Transverse colon (tissue), 4 donors: ENCODE results near the gene FOXC2. TPM values are rescaled to one million over a fixed set of nuclear protein-coding genes. Genes with fewer than 3 reads are reported as not detected.

Experiments used
- DNase-seq: peaks from one replicate; pipeline ENCODE4 v3.0.0-alpha.2; 2019
- H3K27ac ChIP-seq, 4 donors: fragments of 200-600 bp; sonication (generic); 2 replicates each; pipeline ENCODE4 v1.5.1; 2016 to 2018; ENCODE audit warnings: inconsistent platforms in 4 of 4
- H3K27me3 ChIP-seq: fragments of 200-600 bp; sonication (generic); 2 replicates; pipeline ENCODE4 v1.5.1; 2017; ENCODE audit warnings: inconsistent platforms
- H3K36me3 ChIP-seq, 4 donors: fragments of 200-600 bp; sonication (generic); 2 replicates each; pipeline ENCODE4 v1.5.1; 2017 to 2019; ENCODE audit warnings: inconsistent platforms in 4 of 4
- H3K4me1 ChIP-seq, 4 donors: fragments of 200-600 bp; sonication (generic); 2 replicates each; pipeline ENCODE4 v1.5.1; 2017 to 2020; ENCODE audit warnings: inconsistent platforms in 4 of 4
- H3K4me3 ChIP-seq, 4 donors: fragments of 200-600 bp; sonication (generic); 1 replicate in 1 of 4; 2 replicates in 3 of 4; pipeline versions ENCODE4 v1.5.1 to v1.6.1; 2017 to 2019; ENCODE audit warnings: inconsistent platforms in 4 of 4
- H3K9me3 ChIP-seq, 2 donors: fragments of 200-600 bp; sonication (generic); 2 replicates each; pipeline ENCODE4 v1.5.1; 2017 to 2019; ENCODE audit warnings: inconsistent platforms in 2 of 2
- EP300 ChIP-seq: sonication (generic); formaldehyde crosslinking; IDR thresholded peaks from one replicate; pipeline ENCODE4 v1.6.1; 2017; ENCODE audit warnings: antibody characterized with exemption, low read depth
- POLR2A ChIP-seq: fragments of 450-650 bp; IDR thresholded peaks from one replicate; pipeline ENCODE4 v1.6.1; 2016; ENCODE audit warnings: antibody characterized with exemption, mild to moderate bottlenecking, moderate library complexity
- POLR2AphosphoS5 ChIP-seq, 3 donors: sonication (generic); formaldehyde crosslinking; IDR thresholded peaks; one replicate each; pipeline ENCODE4 v1.6.1; 2016; ENCODE audit warnings: antibody characterized with exemption in 3 of 3
- WGBS, 2 donors: methylation state at CpG; one replicate each; pipeline ENCODE4 v1.1.5; 2018; ENCODE audit warnings: low coverage in 1 of 2; 5-methylcytosine and 5-hydroxymethylcytosine counted together
- in situ Hi-C, 4 donors: fragments of 200-750 bp; cut with MboI; loops; one replicate each; pipeline versions ENCODE4 v1.15.0 to v1.15.1; 2017; ENCODE audit warnings: low sequenced_read_pairs in 3 of 4, low pct_ligation_motif_present in 1 of 4, low pct_unique_long_range_greater_than_20kb in 1 of 4
- intact Hi-C: fragments of 100-400 bp; cut with DNase I; formaldehyde crosslinking; loops from one replicate; pipeline ENCODE4 v1.15.1; 2023; ENCODE audit warnings: low total_unique reads
- total RNA-seq, 4 donors: library from RNA; depleted of rRNA; stranded (reverse); fragments of >200 nt; gene quantifications; one replicate each; pipeline ENCODE4 v1.1.0, GENCODE V29; 2016
- TF ChIP-seq, protein P1 (sequence below), 5 experiments: fragments of 200-600 bp in 3 of 5; fragments of 450-650 bp in 2 of 5; sonication (generic) in 3 of 5; IDR thresholded peaks; 1 replicate in 2 of 5; 2 replicates in 3 of 5; pipeline ENCODE4 v1.5.1; 2016 to 2017; ENCODE audit warnings: antibody characterized with exemption in 5 of 5, inconsistent platforms in 3 of 5, mild to moderate bottlenecking in 2 of 5, moderate library complexity in 1 of 5

The FOXC2 gene
- total RNA-seq, 4 donors from 2014 or later: 0.27 TPM; not detected in 3

DNA sequence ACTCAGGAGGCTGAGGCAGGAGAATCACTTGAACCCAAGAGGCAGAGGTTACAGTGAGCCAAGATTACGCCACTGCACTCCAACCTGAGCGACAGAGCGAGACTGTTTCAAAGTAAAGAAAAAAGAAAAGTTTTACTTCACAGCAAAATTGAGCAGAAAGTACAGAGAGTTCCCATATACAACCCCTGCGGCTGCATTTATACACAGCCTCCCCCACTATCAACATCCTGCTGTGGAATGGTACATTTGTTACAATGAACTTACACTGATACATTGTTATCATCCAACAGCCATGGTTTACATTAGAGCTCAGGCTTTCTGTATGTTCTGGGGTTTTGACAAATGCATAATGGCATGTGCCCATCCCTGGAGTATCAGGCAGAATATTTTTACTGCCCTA is 9.0 kb upstream of the FOXC2 start:
- peaks cover 29% of the 10 kb centered on the region for H3K27me3 ChIP-seq
- no peaks in the 10 kb centered on the region for H3K36me3 ChIP-seq
- H3K9me3 ChIP-seq: no peaks in the 10 kb centered on the region
- H3K4me3 ChIP-seq: no peak overlapping the region
- TF ChIP-seq EP300 (no peak), POLR2AphosphoS5 (IDR thresholded peaks at IDR 0.05) (no peak), POLR2A (no peak)
- TF ChIP-seq, protein P1, sequence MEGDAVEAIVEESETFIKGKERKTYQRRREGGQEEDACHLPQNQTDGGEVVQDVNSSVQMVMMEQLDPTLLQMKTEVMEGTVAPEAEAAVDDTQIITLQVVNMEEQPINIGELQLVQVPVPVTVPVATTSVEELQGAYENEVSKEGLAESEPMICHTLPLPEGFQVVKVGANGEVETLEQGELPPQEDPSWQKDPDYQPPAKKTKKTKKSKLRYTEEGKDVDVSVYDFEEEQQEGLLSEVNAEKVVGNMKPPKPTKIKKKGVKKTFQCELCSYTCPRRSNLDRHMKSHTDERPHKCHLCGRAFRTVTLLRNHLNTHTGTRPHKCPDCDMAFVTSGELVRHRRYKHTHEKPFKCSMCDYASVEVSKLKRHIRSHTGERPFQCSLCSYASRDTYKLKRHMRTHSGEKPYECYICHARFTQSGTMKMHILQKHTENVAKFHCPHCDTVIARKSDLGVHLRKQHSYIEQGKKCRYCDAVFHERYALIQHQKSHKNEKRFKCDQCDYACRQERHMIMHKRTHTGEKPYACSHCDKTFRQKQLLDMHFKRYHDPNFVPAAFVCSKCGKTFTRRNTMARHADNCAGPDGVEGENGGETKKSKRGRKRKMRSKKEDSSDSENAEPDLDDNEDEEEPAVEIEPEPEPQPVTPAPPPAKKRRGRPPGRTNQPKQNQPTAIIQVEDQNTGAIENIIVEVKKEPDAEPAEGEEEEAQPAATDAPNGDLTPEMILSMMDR (IDR thresholded peaks at IDR 0.05): no peak
- no peak overlapping the region for H3K27ac ChIP-seq
- intact Hi-C loops (loop anchor here (5.0 kb wide), 1 partner anchor 510 kb away; no protein-coding TSS in a partner anchor), in situ Hi-C loops (loop anchor here in 1 of 4 donors (10.0 to 25.0 kb wide), 2 partner anchors 517 to 730 kb away; no protein-coding TSS in a partner anchor)
- no peak for DNase-seq
- 40 to 85% methylated on average over 1 to 4 of the region's 4 CpGs for WGBS, 2 donors
- peaks cover 4 to 16% (median 12%) of the 10 kb centered on the region in 4 donors for H3K4me1 ChIP-seq

DNA sequence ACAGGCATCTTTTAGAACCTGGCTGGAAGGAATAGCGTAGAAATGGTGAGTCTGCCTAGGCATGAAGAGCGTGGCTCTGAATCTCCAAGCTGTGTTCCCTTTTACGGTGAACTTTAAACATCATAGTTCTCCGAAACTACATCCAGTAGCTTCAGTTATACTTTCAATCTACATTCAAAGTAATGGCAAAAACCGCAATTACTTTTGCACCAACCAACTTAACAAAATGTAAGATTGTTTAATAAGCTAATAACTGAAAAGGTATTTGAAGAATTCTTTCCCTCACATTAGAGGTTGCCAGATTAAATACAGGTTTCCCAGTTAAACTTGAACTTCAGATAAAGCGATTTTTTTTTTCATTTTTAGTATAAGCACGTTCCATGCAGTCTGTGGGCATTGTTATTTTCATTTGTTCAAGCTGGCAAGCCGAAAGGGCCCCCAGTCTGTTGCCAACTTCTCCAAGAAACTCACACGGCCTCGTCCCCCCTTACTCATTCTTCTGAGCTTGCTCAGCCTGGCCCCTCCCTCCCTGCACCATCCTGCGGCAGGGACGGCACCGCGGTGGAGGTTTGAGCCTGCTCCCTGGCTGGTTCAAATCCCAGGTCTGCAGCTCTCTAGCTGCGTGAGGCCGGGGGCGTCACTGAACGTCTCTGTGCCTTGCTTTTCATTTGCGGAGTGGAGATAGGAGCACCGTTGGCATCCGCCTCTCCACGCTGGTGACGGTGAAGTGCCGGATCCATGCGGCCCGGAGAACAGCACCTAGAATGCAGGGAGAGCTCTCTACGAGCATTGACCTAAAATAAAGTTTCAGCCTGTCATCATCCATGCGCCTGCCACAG is 8.1 kb upstream of the FOXC2 start:
- WGBS, 2 donors: 57 to 69% methylated on average over 11 to 28 of the region's 28 CpGs

DNA sequence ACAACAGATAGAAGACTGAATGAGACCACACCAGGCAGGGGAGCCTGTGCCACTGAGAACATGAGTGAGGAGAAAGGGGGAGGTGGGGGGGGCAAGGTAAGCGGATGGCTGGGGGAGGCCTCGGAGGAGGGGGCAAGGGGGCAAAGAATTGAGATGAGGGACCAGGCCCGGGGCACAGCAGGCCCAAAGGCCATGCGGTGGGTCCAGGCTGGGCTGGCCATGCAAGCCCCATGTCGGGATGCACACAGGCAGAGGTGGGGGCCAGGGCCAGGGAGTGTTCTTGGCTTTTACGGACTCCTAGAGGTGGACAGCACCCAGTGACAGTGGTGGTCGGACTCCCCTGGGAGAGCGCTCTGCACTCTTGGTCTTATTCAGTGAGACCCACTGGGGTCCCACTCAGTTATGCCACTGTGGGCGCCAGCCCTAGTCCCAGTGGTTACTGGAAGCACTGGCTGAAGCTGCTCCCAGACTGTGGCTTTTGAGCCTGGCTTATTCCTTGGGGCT is 6.8 kb upstream of the FOXC2 start:
- H3K27me3 ChIP-seq: peaks cover 47% of the 10 kb centered on the region
- H3K4me3 ChIP-seq: no peak overlapping the region
- H3K36me3 ChIP-seq: no peaks in the 10 kb centered on the region
- no peak for DNase-seq
- TF ChIP-seq, protein P1 (IDR thresholded peaks at IDR 0.05): no peak
- no peak for TF ChIP-seq POLR2AphosphoS5 (IDR thresholded peaks at IDR 0.05)
- TF ChIP-seq POLR2A: no peak
- TF ChIP-seq EP300: no peak
- WGBS, 2 donors: 72% methylated on average over 9 of the region's 9 CpGs; no CpG with 5 or more reads in 1 of the 2 donors
- H3K27ac ChIP-seq: no peak overlapping the region
- peaks cover 4 to 18% (median 11%) of the 10 kb centered on the region in 4 donors for H3K4me1 ChIP-seq
- intact Hi-C loops: loop anchor here (5.0 kb wide), 2 partner anchors 507 to 717 kb away; no protein-coding TSS in a partner anchor
- H3K9me3 ChIP-seq: no peaks in the 10 kb centered on the region
- in situ Hi-C loops: loop anchor here (10.0 to 25.0 kb wide), 6 partner anchors 495 to 727 kb away; no protein-coding TSS in a partner anchor

More for the DNA sequence above, 8.1 kb upstream of the FOXC2 start:
- TF ChIP-seq EP300 (no peak), POLR2AphosphoS5 (IDR thresholded peaks at IDR 0.05) (no peak), POLR2A (no peak)
- TF ChIP-seq, protein P1 (IDR thresholded peaks at IDR 0.05): no peak
- Histone ChIP-seq H3K27ac (no peak overlapping the region), H3K4me1 (peaks cover 4 to 16% (median 13%) of the 10 kb centered on the region in 4 donors), H3K4me3 (no peak overlapping the region), H3K27me3 (peaks cover 36% of the 10 kb centered on the region), H3K36me3 (no peaks in the 10 kb centered on the region), H3K9me3 (no peaks in the 10 kb centered on the region)
- DNase-seq: no peak
- in situ Hi-C loops (loop anchor here in 1 of 4 donors (10.0 to 25.0 kb wide), 2 partner anchors 516 to 729 kb away; no protein-coding TSS in a partner anchor), intact Hi-C loops (loop anchor here (5.0 kb wide), 1 partner anchor 509 kb away; no protein-coding TSS in a partner anchor)

DNA sequence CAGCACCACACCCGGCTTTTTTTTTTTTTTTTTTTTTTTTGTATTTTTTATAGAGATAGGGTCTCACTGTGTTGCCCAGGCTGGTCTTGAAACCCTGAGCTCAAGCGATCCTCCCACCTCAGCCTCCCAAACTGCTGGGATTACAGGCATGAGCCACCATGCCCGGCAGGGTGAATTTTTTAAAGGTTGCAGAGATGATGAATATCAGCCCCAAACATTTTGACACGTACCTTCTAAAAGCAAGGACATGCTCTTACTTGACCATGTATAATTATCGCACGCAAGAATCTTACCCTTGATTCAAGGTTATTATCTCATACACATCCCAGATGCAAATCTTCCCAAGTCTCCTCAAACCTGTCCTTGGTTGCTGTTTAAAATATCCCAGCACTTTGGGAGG is 4.3 kb upstream of the FOXC2 start:
- Histone ChIP-seq H3K4me3 (no peak overlapping the region), H3K27me3 (peaks cover 72% of the 10 kb centered on the region), H3K9me3 (no peaks in the 10 kb centered on the region), H3K27ac (no peak overlapping the region), H3K36me3 (no peaks in the 10 kb centered on the region), H3K4me1 (peaks cover 0 to 22% (median 10%) of the 10 kb centered on the region in 4 donors)
- no peak for TF ChIP-seq EP300
- no peak for TF ChIP-seq POLR2AphosphoS5 (IDR thresholded peaks at IDR 0.05)
- no peak for TF ChIP-seq POLR2A
- TF ChIP-seq, protein P1 (IDR thresholded peaks at IDR 0.05): no peak
- no peak for DNase-seq
- 64 to 87% methylated on average over 4 to 6 of the region's 6 CpGs for WGBS, 2 donors
- in situ Hi-C loops (loop anchor here (10.0 to 25.0 kb wide), 5 partner anchors 492 to 725 kb away; no protein-coding TSS in a partner anchor), intact Hi-C loops (loop anchor here (5.0 kb wide), 1 partner anchor 715 kb away; no protein-coding TSS in a partner anchor)
